Endothelial cell of umbilical vein (primary cell): ENCODE data around the gene TMEM225B. TPM values are rescaled to one million over a fixed set of nuclear protein-coding genes. Genes with fewer than 3 reads are reported as not detected.

Source experiments
- BruUV-seq: library from RNA; stranded (reverse); fragments of 400-500 nt; replicated peaks from 2 replicates; lab custom pipeline; 2021; lab: Mats Ljungman, UMichigan
- CTCF ChIA-PET: fragments of 300-600, 350-600 bp; sonication (Branson Sonifier 250); formaldehyde crosslinking; loops from one replicate; lab custom pipeline; 2021; ENCODE audit warnings: antibody characterized with exemption, inconsistent platforms; lab: Charles Lee
- POLR2A ChIA-PET: fragments of 300-600, 350-600 bp; sonication (Branson Sonifier 250); formaldehyde crosslinking; loops from one replicate; lab custom pipeline; 2021; ENCODE audit warnings: antibody characterized with exemption, inconsistent platforms; lab: Charles Lee
- DNase-seq: peaks from one replicate; pipeline ENCODE4 v3.0.0-alpha.2; 2011; ENCODE audit warnings: low read depth, low spot score
- FAIRE-seq: peaks from 2 replicates; lab custom pipeline; 2011; peaks lifted over from hg19 to GRCh38; lab: Jason Lieb, UNC
- H2AFZ ChIP-seq: 2 replicates; pipeline ENCODE4 v1.6.0; 2012; ENCODE audit warnings: low read depth, low read length, control low read depth, inconsistent platforms
- H3K27ac ChIP-seq: 2 replicates; pipeline ENCODE4 v1.5.1; 2011; ENCODE audit warnings: low read depth, mild to moderate bottlenecking, control low read depth, low read length, moderate library complexity; ENCODE audit not compliant: insufficient read depth
- H3K27me3 ChIP-seq, 2 experiments: 2 replicates each; pipeline versions ENCODE4 v1.6.0 to v1.6.1; 2011; ENCODE audit warnings: low read length in 2 of 2, mixed read lengths in 1 of 2; ENCODE audit not compliant: control insufficient read depth in 2 of 2, insufficient read depth in 2 of 2
- H3K36me3 ChIP-seq, 2 experiments: 2 replicates in 1 of 2; 3 replicates in 1 of 2; pipeline ENCODE4 v1.5.1; 2011; ENCODE audit warnings: low read length in 2 of 2, mild to moderate bottlenecking in 1 of 2, moderate library complexity in 1 of 2; ENCODE audit not compliant: control insufficient read depth in 2 of 2, insufficient read depth in 2 of 2; ENCODE audit errors: extremely low read depth in 1 of 2
- H3K4me1 ChIP-seq: 3 replicates; pipeline ENCODE4 v1.5.1; 2011; ENCODE audit warnings: mild to moderate bottlenecking, low read length; ENCODE audit not compliant: control insufficient read depth, insufficient read depth; ENCODE audit errors: extremely low read depth
- H3K4me2 ChIP-seq: 2 replicates; pipeline ENCODE4 v1.6.1; 2011; ENCODE audit warnings: low read length, control low read depth, mixed read lengths; ENCODE audit not compliant: insufficient read depth
- H3K4me3 ChIP-seq, 3 experiments: fragments of 200-600 bp in 1 of 3; sonication (generic), shearing (Covaris generic) in 1 of 3; replicated peaks in 1 of 3; 2 replicates each; pipeline ENCODE4 v1.5.1; 2011 to 2016; ENCODE audit warnings: control low read depth in 3 of 3, low read length in 3 of 3, mild to moderate bottlenecking in 2 of 3, inconsistent platforms in 1 of 3, low read depth in 1 of 3, moderate library complexity in 1 of 3; ENCODE audit not compliant: insufficient read depth in 1 of 3
- H3K79me2 ChIP-seq: 2 replicates; pipeline ENCODE4 v1.6.0; 2012; ENCODE audit warnings: low read length, inconsistent platforms; ENCODE audit not compliant: control insufficient read depth, insufficient read depth
- H3K9ac ChIP-seq: replicated peaks from 2 replicates; pipeline ENCODE3; 2011; ENCODE audit warnings: low read length, control low read depth; ENCODE audit not compliant: insufficient read depth; ENCODE audit errors: extremely low read depth
- H3K9me1 ChIP-seq: replicated peaks from 3 replicates; pipeline ENCODE4 v1.6.0; 2011; ENCODE audit warnings: mild to moderate bottlenecking, low read length; ENCODE audit not compliant: control insufficient read depth, insufficient read depth; ENCODE audit errors: extremely low read depth
- H3K9me3 ChIP-seq: replicated peaks from 2 replicates; pipeline ENCODE4 v1.5.1; 2012; ENCODE audit warnings: low read length, inconsistent platforms; ENCODE audit not compliant: control insufficient read depth, insufficient read depth
- H4K20me1 ChIP-seq: replicated peaks from 2 replicates; pipeline ENCODE3; 2011; ENCODE audit warnings: mild to moderate bottlenecking, low read length; ENCODE audit not compliant: control insufficient read depth, insufficient read depth; ENCODE audit errors: extremely low read depth
- CTCF ChIP-seq, 2 donors: IDR thresholded peaks; 1 replicate in 1 of 2; 2 replicates in 1 of 2; pipeline ENCODE4 v1.5.1; 2011; ENCODE audit warnings: low read length in 2 of 2, mild to moderate bottlenecking in 2 of 2, moderate library complexity in 2 of 2, control low read depth in 1 of 2, inconsistent platforms in 1 of 2, low read depth in 1 of 2; ENCODE audit not compliant: insufficient read depth in 1 of 2; ENCODE audit errors: extremely low read depth in 1 of 2
- EZH2 ChIP-seq: IDR thresholded peaks from 2 replicates; pipeline ENCODE4 v1.6.1; 2012; ENCODE audit warnings: borderline replicate concordance, low read depth, mild to moderate bottlenecking, moderate library complexity, low read length, inconsistent platforms; ENCODE audit not compliant: severe bottlenecking
- FOS ChIP-seq: IDR thresholded peaks from 2 replicates; pipeline ENCODE4 v1.6.1; 2011; ENCODE audit warnings: mild to moderate bottlenecking, low read length, moderate library complexity, borderline replicate concordance; ENCODE audit not compliant: insufficient read depth
- GATA2 ChIP-seq: IDR thresholded peaks from 2 replicates; pipeline ENCODE4 v1.7.0; 2011; ENCODE audit warnings: low read depth, mild to moderate bottlenecking, moderate library complexity, mixed read lengths, low read length; ENCODE audit not compliant: insufficient read length, insufficient read depth
- JUN ChIP-seq: IDR thresholded peaks from 2 replicates; pipeline ENCODE4 v1.6.1; 2011; ENCODE audit warnings: borderline replicate concordance, low read depth; ENCODE audit not compliant: insufficient read length, insufficient read depth
- MAX ChIP-seq: IDR thresholded peaks from 2 replicates; pipeline ENCODE4 v1.6.1; 2011; ENCODE audit not compliant: insufficient read depth, insufficient read length
- MYC ChIP-seq: IDR thresholded peaks from one replicate; pipeline ENCODE4 v1.6.1; 2011; ENCODE audit warnings: mild to moderate bottlenecking, low read depth, low read length
- POLR2A ChIP-seq: IDR thresholded peaks from 2 replicates; pipeline ENCODE4 v1.6.1; 2012; ENCODE audit warnings: low read depth, mild to moderate bottlenecking, control low read depth, low read length
- POLR2AphosphoS5 ChIP-seq: IDR thresholded peaks from 2 replicates; pipeline ENCODE4 v1.6.1; 2012; ENCODE audit warnings: low read depth, mild to moderate bottlenecking, control low read depth, low read length, moderate library complexity; ENCODE audit not compliant: insufficient read depth
- dilution Hi-C: fragments of 300-500 bp; cut with MboI; formaldehyde crosslinking; loops from one replicate; pipeline ENCODE4 v1.15.0; 2019; ENCODE audit warnings: low sequenced_read_pairs; ENCODE audit not compliant: extremely low pct_ligation_motif_present
- intact Hi-C: fragments of 100-400 bp; cut with micrococcal nuclease; formaldehyde crosslinking; loops from one replicate; pipeline ENCODE4 v1.10.0; 2022
- polyA plus RNA-seq, 4 experiments: library from polyadenylated mRNA; depleted of rRNA in 3 of 4; stranded (reverse) in 3 of 4; unstranded in 1 of 4; fragments of >200 nt; gene quantifications; 2 replicates each; pipeline versions ENCODE4 v1.2.1 to v1.2.3, GENCODE V29; 2011 to 2012; ENCODE audit warnings: missing spikeins in 1 of 4
- total RNA-seq: library from RNA; stranded (reverse); gene quantifications from 2 replicates; pipeline ENCODE4 v1.2.3, GENCODE V29; 2021

The TMEM225B gene
- total and polyA plus RNA-seq, 2 donors (not counting 3 experiments of a cell fraction or from before 2014, with no cell fraction given): 0.29 TPM; not detected in 1

- H2AFZ ChIP-seq: no peak overlapping the region
- no peaks in the 10 kb centered on the region for H3K9me3 ChIP-seq
- no peaks in the 10 kb centered on the region for H3K9me1 ChIP-seq
- intact Hi-C loops: no loop called here
- H4K20me1 ChIP-seq: no peaks in the 10 kb centered on the region
- H3K36me3 ChIP-seq: peaks cover 26 to 60% of the 10 kb centered on the region in 2 experiments
- H3K4me3 ChIP-seq: no peak overlapping the region
- DNase-seq: no peak
- dilution Hi-C loops: no loop called here
- POLR2A ChIA-PET: no interaction called here
- no peak overlapping the region for H3K27ac ChIP-seq
- no peaks in the 10 kb centered on the region for H3K27me3 ChIP-seq
- no peaks in the 10 kb centered on the region for H3K4me1 ChIP-seq
- no peak overlapping the region for H3K9ac ChIP-seq
- no peaks in the 10 kb centered on the region for H3K79me2 ChIP-seq
- TF ChIP-seq EZH2 (no peak), POLR2AphosphoS5 (no peak), MYC (no peak), CTCF (IDR thresholded peaks at IDR 0.05; ENCODE audit: extremely low read depth in 1 of 2, insufficient read depth in 1 of 2, low read depth in 1 of 2, low read length in 2 of 2) (no peak), MAX (no peak), JUN (no peak), FOS (no peak), POLR2A (no peak), GATA2 (no peak)
- no peak overlapping the region for H3K4me2 ChIP-seq
- CTCF ChIA-PET: no interaction called here
- no peak for FAIRE-seq
- BruUV-seq: no TSS peak
These were observed 25.8 kb downstream of the TMEM225B start for GRCh38 chr7:99623702-99624447.
